Activated effector memory CD4-positive, alpha-beta T cell treated with anti-CD3 and anti-CD28 coated beads, Interleukin-2, amount 50 U/mL, for 16 hours (primary cell): ENCODE data around the gene CHST3.

Experiments used
- DNase-seq: peaks from one replicate; pipeline ENCODE4 v3.0.0-alpha.2; 2020

Gene CHST3

GRCh38 chr10:72061491-72061890 lies 97.3 kb downstream of the CHST3 start:
- DNase-seq = no peak

GRCh38 chr10:72061930-72062329 lies 97.7 kb downstream of the CHST3 start:
- DNase-seq = no peak

- DNase-seq = no peak
Measured at GRCh38 chr10:72062382-72062781, 98.2 kb downstream of the CHST3 start.
